Muscle layer of colon (tissue), 2 donors: Measurements from ENCODE around the gene SLC6A11.

ENCODE experiments used
- H3K27ac ChIP-seq: one replicate; pipeline ENCODE4 v1.7.0; 2013; ENCODE audit warnings: low read depth, mild to moderate bottlenecking, low read length, moderate library complexity
- H3K27me3 ChIP-seq, 2 donors: one replicate each; pipeline ENCODE4 v1.7.0; 2013; ENCODE audit warnings: low read length in 2 of 2, mild to moderate bottlenecking in 2 of 2; ENCODE audit not compliant: insufficient read depth in 2 of 2, control insufficient read depth in 1 of 2
- H3K36me3 ChIP-seq: one replicate; pipeline ENCODE4 v1.7.0; 2013; ENCODE audit warnings: mild to moderate bottlenecking, low read length; ENCODE audit not compliant: insufficient read depth
- H3K4me1 ChIP-seq: one replicate; pipeline ENCODE4 v1.7.0; 2013; ENCODE audit warnings: mild to moderate bottlenecking, low read length; ENCODE audit not compliant: insufficient read depth
- H3K4me3 ChIP-seq, 2 donors: one replicate each; pipeline ENCODE4 v1.7.0; 2013; ENCODE audit warnings: low read length in 2 of 2, low read depth in 1 of 2, mild to moderate bottlenecking in 1 of 2, moderate library complexity in 1 of 2
- H3K9ac ChIP-seq: one replicate; pipeline ENCODE4 v1.7.0; 2013; ENCODE audit warnings: low read length
- H3K9me3 ChIP-seq: one replicate; pipeline ENCODE4 v1.7.0; 2013; ENCODE audit warnings: mild to moderate bottlenecking, low read length
- donor health status: abdominal sarcoma.
- donor health status: Adenocarcinoma of cecum.

Gene SLC6A11

GRCh38 chr3:10935028-10935427 is 119.0 kb downstream of the SLC6A11 start:
- H3K9ac ChIP-seq, result no peak overlapping the region
- no peak overlapping the region for H3K27ac ChIP-seq
- H3K9me3 ChIP-seq, result no peaks in the 10 kb centered on the region
- no peak overlapping the region for H3K4me3 ChIP-seq
- no peaks in the 10 kb centered on the region for H3K27me3 ChIP-seq
- no peaks in the 10 kb centered on the region for H3K4me1 ChIP-seq
- no peaks in the 10 kb centered on the region for H3K36me3 ChIP-seq

DNA sequence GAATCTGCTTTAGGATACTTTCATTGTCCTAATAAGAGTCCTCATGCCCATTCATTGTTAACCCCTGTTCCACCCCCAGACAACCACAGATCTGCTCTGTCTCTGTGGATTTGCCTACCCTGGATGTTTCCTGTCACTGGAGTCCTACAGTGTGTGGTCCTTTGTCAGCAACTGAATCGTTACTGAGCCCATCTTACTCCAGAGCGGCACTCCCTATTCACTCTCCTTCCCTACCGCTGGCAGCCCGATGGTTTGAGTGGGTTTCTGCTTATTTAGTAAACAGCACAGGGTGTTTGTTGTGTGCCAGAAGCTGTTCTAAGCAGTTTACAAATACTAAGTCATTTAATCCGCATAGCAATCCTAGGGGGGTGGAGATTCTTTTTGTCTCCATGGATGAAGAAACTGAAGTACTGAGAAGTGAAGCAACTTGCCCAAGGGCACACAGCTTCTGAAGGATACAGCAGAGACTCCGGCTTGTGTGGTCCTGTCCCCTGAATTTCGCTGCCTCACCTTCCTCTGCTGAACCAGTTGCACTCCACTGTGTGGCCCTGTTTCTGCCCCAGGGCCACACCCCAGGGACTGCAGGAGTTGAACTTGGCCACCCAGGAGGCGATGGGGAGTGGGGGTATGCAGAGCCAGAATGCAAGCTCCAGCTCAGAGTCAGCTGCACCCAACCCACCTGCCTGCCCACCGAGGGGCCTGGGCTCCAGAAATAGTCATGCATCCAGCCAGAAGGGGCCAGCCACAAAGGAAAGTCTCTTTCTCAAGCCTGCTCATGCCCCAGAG is 120.0 kb downstream of the SLC6A11 start:
- H3K27me3 ChIP-seq, result no peaks in the 10 kb centered on the region
- H3K9ac ChIP-seq, result no peak overlapping the region
- H3K4me1 ChIP-seq, result no peaks in the 10 kb centered on the region
- H3K27ac ChIP-seq, result no peak overlapping the region
- H3K9me3 ChIP-seq, result no peaks in the 10 kb centered on the region
- H3K36me3 ChIP-seq, result no peaks in the 10 kb centered on the region
- H3K4me3 ChIP-seq, result no peak overlapping the region

DNA sequence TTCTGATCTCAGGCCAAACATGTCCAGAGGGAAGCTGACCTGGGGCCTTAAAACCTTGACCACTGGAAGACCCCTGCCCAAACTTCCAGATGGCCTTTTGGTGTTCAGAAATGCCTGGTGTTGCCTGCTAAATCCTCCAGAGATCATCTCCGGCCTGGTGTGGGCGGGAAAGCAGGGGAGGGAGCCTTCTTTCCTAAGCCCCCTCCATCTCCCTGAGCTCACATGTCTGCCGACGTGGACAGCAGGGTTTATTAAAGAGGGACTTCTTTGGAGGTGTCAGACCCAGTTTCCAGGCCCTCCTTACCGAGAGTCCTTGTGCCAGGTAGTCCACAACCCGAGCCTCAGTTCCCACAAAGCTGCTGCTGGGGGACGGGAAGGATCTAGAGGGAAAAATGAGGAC is 120.7 kb downstream of the SLC6A11 start:
- no peaks in the 10 kb centered on the region for H3K9me3 ChIP-seq
- H3K4me1 ChIP-seq, result no peaks in the 10 kb centered on the region
- no peaks in the 10 kb centered on the region for H3K27me3 ChIP-seq
- no peak overlapping the region for H3K9ac ChIP-seq
- no peaks in the 10 kb centered on the region for H3K36me3 ChIP-seq
- H3K4me3 ChIP-seq, result no peak overlapping the region
- H3K27ac ChIP-seq, result no peak overlapping the region

DNA sequence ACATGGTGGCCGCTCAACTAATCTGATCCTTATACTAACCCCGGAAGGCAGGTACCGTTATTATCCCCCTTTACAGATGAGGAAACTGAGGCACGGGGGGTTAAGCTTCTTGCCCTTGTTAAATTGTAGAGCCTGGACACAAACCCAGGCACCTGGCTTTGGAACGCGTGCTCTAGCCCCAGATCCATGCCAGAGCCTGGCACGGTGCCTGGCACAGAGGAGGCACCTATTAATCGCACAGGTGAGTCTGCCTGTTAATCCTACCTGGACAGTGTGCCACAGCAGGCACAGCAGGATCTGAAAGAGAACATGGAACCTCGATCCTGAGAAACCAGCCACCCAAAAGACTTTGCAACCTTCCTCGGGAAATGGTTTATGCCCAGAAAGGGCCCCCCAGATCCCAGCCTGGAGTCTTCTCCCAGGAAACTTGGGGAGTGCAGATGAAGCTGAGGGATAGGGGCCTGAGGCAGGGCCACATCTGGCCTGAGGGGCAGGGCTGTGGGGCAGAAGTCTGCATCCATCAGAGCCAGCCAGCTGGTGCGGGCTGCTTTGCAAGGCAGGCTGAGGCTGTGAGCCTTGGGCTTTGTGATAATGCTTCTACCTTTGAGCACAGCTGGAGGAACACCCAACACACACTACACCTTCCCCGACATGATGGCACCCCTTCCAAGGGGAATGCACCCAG is 121.3 kb downstream of the SLC6A11 start:
- Histone ChIP-seq H3K36me3 (no peaks in the 10 kb centered on the region), H3K9me3 (peaks cover 3% of the 10 kb centered on the region), H3K27ac (no peak overlapping the region), H3K4me1 (no peaks in the 10 kb centered on the region), H3K27me3 (no peaks in the 10 kb centered on the region), H3K9ac (no peak overlapping the region), H3K4me3 (no peak overlapping the region)

- Histone ChIP-seq H3K9ac (no peak overlapping the region), H3K36me3 (no peaks in the 10 kb centered on the region), H3K4me3 (no peak overlapping the region), H3K9me3 (peaks cover 5% of the 10 kb centered on the region), H3K27me3 (no peaks in the 10 kb centered on the region), H3K4me1 (no peaks in the 10 kb centered on the region), H3K27ac (no peak overlapping the region)
These were observed 123.5 kb downstream of the SLC6A11 start for GRCh38 chr3:10939556-10939955.

DNA sequence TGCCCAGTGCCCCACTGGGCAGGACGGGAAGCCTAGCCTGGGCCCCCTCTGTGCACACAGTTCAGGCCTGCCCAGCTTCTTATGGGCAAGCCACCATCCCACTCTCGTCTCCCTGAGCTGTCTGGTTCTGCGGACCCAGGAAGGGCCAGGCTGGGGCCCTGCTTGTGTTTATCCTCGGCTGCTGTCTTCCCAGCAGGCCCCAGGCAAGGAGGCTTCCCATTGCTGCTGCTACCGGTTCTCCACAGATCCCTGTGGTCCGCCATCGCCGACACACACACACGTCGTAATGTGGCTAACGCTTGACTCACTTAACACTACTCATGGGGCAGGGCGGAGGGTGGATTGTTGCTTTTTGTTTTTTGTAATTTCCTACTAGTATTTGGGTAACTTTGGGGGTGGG is 124.1 kb downstream of the SLC6A11 start:
- H3K4me3 ChIP-seq, result no peak overlapping the region
- no peaks in the 10 kb centered on the region for H3K27me3 ChIP-seq
- H3K9me3 ChIP-seq, result peaks cover 5% of the 10 kb centered on the region
- no peaks in the 10 kb centered on the region for H3K4me1 ChIP-seq
- no peak overlapping the region for H3K27ac ChIP-seq
- no peaks in the 10 kb centered on the region for H3K36me3 ChIP-seq
- H3K9ac ChIP-seq, result no peak overlapping the region

DNA sequence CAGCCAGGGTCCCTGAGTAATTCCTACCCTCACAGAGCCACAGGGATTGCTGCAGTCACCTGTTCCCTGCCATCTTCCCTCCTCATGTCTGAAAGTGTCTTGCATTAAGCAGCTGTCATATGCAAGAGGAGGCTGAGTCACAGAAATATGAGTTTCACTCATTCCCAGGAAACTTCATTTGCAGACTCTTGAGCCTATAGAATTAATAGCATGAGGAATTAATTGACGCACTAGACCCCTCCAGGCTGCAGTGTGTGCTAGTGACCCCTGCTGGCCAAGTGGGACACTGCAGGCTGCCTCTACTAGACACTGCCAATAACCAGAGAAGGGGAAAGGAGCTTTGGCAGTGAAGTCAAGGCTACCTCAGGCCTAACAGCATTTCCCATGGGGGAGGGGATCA is 125.9 kb downstream of the SLC6A11 start:
- Histone ChIP-seq H3K36me3 (no peaks in the 10 kb centered on the region), H3K27ac (no peak overlapping the region), H3K9me3 (peaks cover 5% of the 10 kb centered on the region), H3K4me1 (no peaks in the 10 kb centered on the region), H3K4me3 (no peak overlapping the region), H3K9ac (no peak overlapping the region), H3K27me3 (no peaks in the 10 kb centered on the region)

- H3K4me3 ChIP-seq, result no peak overlapping the region
- no peak overlapping the region for H3K9ac ChIP-seq
- H3K27me3 ChIP-seq, result no peaks in the 10 kb centered on the region
- no peaks in the 10 kb centered on the region for H3K4me1 ChIP-seq
- peaks cover 5% of the 10 kb centered on the region for H3K9me3 ChIP-seq
- no peaks in the 10 kb centered on the region for H3K36me3 ChIP-seq
- no peak overlapping the region for H3K27ac ChIP-seq
These were observed 126.7 kb downstream of the SLC6A11 start for GRCh38 chr3:10942690-10943205.

- Histone ChIP-seq H3K36me3 (no peaks in the 10 kb centered on the region), H3K27me3 (no peaks in the 10 kb centered on the region), H3K4me1 (no peaks in the 10 kb centered on the region), H3K9me3 (peaks cover 5% of the 10 kb centered on the region), H3K4me3 (no peak overlapping the region), H3K27ac (no peak overlapping the region), H3K9ac (no peak overlapping the region)
These were observed 128.8 kb downstream of the SLC6A11 start for GRCh38 chr3:10944866-10945265.

DNA sequence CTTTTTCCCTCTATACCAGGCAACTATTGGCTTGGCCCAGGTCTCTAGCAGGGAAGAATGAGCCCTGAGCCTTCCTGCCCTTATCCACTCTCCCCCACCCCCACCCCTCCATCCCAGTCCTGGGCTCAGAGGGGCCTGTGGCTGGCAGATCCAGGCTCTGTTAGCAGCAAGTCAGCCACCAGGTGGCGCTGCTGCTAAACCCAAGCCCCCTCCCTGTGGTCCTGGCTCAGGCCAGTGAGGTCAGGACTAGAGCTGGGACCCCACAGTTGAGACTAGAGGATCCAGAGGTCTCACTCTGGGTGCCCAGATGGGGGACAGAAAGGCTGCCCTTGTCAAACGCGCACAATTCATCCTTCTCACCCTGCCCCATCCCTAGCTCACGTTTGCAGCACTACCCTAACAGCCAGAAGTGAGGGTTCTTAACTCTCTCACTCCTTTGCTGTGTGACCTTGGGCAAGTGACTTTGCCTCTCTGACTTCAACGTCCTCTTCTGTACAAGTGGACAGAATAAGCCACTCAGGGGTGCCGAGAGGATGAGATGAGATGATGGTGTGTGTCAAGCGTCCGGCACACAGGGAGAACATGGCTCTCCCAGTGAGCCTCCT is 129.8 kb downstream of the SLC6A11 start:
- no peak overlapping the region for H3K4me3 ChIP-seq
- H3K4me1 ChIP-seq, result no peaks in the 10 kb centered on the region
- H3K9ac ChIP-seq, result no peak overlapping the region
- no peaks in the 10 kb centered on the region for H3K27me3 ChIP-seq
- H3K27ac ChIP-seq, result no peak overlapping the region
- no peaks in the 10 kb centered on the region for H3K36me3 ChIP-seq
- peaks cover 5% of the 10 kb centered on the region for H3K9me3 ChIP-seq

- H3K4me3 ChIP-seq, result no peak overlapping the region
- no peaks in the 10 kb centered on the region for H3K36me3 ChIP-seq
- no peaks in the 10 kb centered on the region for H3K4me1 ChIP-seq
- H3K27ac ChIP-seq, result no peak overlapping the region
- peaks cover 5% of the 10 kb centered on the region for H3K9me3 ChIP-seq
- H3K9ac ChIP-seq, result no peak overlapping the region
- no peaks in the 10 kb centered on the region for H3K27me3 ChIP-seq
These were observed 130.5 kb downstream of the SLC6A11 start for GRCh38 chr3:10946526-10946925.
